Fibroblast of lung (primary cell): ENCODE data around the gene CCDC149. TPM values are rescaled to one million over a fixed set of nuclear protein-coding genes. Genes with fewer than 3 reads are reported as not detected.

ENCODE experiments used
- DNase-seq, 2 donors: peaks; one replicate each; pipeline versions ENCODE4 v3.0.0 to v3.0.0-alpha.2; 2010; ENCODE audit warnings: low read depth in 2 of 2
- H2AFZ ChIP-seq: 2 replicates; pipeline ENCODE4 v1.5.1; 2012; ENCODE audit warnings: low read length, control low read depth, inconsistent platforms
- H3K27ac ChIP-seq: 2 replicates; pipeline ENCODE4 v1.5.1; 2011; ENCODE audit warnings: low read length, control low read depth; ENCODE audit not compliant: insufficient read depth
- H3K27me3 ChIP-seq: 2 replicates; pipeline ENCODE4 v1.5.1; 2011; ENCODE audit warnings: mild to moderate bottlenecking, low read length; ENCODE audit not compliant: control insufficient read depth, insufficient read depth
- H3K36me3 ChIP-seq: 2 replicates; pipeline ENCODE4 v1.5.1; 2011; ENCODE audit warnings: low read length; ENCODE audit not compliant: control insufficient read depth, insufficient read depth
- H3K4me1 ChIP-seq: 2 replicates; pipeline ENCODE4 v1.5.1; 2011; ENCODE audit warnings: low read length; ENCODE audit not compliant: control insufficient read depth, insufficient read depth; ENCODE audit errors: extremely low read depth
- H3K4me2 ChIP-seq: 2 replicates; pipeline ENCODE4 v1.5.1; 2011; ENCODE audit warnings: low read length, control low read depth; ENCODE audit not compliant: insufficient read depth; ENCODE audit errors: extremely low read depth
- H3K4me3 ChIP-seq, 4 experiments: fragments of 200-600 bp in 1 of 4; sonication (generic) in 1 of 4; replicated peaks in 1 of 4; 2 replicates each; pipeline ENCODE4 v1.5.1; 2011 to 2016; ENCODE audit warnings: low read length in 4 of 4, low read depth in 3 of 4, mild to moderate bottlenecking in 3 of 4, control low read depth in 2 of 4, inconsistent platforms in 1 of 4, mixed read lengths in 1 of 4; ENCODE audit not compliant: insufficient read depth in 1 of 4; ENCODE audit errors: control extremely low read depth in 1 of 4
- H3K79me2 ChIP-seq: 2 replicates; pipeline ENCODE4 v1.5.1; 2012; ENCODE audit warnings: mild to moderate bottlenecking, low read length, inconsistent platforms; ENCODE audit not compliant: control insufficient read depth, insufficient read depth
- H3K9ac ChIP-seq: 2 replicates; pipeline ENCODE4 v1.5.1; 2011; ENCODE audit warnings: mild to moderate bottlenecking, low read length, control low read depth; ENCODE audit not compliant: insufficient read depth
- H3K9me3 ChIP-seq: 2 replicates; pipeline ENCODE4 v1.5.1; 2012; ENCODE audit warnings: low read depth, low read length; ENCODE audit not compliant: control insufficient read depth, insufficient read depth
- H4K20me1 ChIP-seq: 2 replicates; pipeline ENCODE4 v1.5.1; 2011; ENCODE audit warnings: low read length; ENCODE audit not compliant: control insufficient read depth, insufficient read depth; ENCODE audit errors: extremely low read depth
- EZH2 ChIP-seq: IDR thresholded peaks from 2 replicates; pipeline ENCODE4 v1.5.1; 2012; ENCODE audit warnings: low read length, control low read depth, mild to moderate bottlenecking; ENCODE audit errors: missing control alignments
- polyA plus RNA-seq, 2 donors: library from polyadenylated mRNA; depleted of rRNA in 1 of 2; stranded (reverse) in 1 of 2; unstranded in 1 of 2; fragments of >200 nt; gene quantifications; 2 replicates each; pipeline ENCODE4 v1.2.1, GENCODE V29; 2011 to 2012; ENCODE audit warnings: missing spikeins in 1 of 2
- total RNA-seq: library from RNA; depleted of rRNA; stranded (reverse); fragments of >200 nt; gene quantifications from 2 replicates; pipeline ENCODE4 v1.2.1, GENCODE V29; 2014
- TF ChIP-seq, protein P1 (sequence below), 2 donors: IDR thresholded peaks in 1 of 2; conservative IDR thresholded peaks in 1 of 2; 1 replicate in 1 of 2; 2 replicates in 1 of 2; pipeline ENCODE4 v1.5.1; 2011 to 2012; ENCODE audit warnings: low read length in 2 of 2, control low read depth in 1 of 2, inconsistent platforms in 1 of 2, low read depth in 1 of 2, mild to moderate bottlenecking in 1 of 2

Gene CCDC149
- total and polyA plus RNA-seq, 2 donors (not counting 1 experiment from before 2014, with no cell fraction given) = 13.9 to 14.6 TPM

DNA sequence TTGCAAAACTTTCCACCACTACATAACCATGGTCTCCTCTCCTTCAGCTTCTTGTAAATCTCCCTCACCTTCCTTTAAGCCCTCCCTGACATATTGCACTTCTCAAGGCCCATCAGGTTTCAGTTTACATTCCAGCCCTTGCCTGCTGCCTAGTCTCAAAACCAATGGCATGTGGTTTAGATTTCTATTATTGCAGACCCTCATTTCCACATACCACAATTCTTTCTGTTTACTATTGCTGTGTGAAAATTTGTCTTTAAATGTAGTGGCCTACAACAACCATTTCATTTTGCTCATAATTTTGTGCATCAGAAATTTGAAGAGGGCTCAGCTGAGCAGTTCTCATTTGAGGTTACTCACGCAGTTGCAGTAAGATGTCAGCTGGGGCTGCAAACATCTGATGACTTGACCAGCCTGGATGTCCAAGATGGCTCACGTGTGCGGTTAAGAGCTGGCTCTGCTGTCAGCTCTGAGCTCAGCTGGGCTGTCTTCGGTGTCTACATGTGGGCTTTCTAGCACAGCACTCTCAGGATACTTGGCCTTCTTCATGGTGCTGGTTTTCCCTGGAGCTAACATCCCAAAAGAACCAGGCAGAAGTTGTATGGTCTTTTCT is 147.4 kb downstream of the CCDC149 start:
- TF ChIP-seq EZH2 = no peak
- TF ChIP-seq, protein P1, sequence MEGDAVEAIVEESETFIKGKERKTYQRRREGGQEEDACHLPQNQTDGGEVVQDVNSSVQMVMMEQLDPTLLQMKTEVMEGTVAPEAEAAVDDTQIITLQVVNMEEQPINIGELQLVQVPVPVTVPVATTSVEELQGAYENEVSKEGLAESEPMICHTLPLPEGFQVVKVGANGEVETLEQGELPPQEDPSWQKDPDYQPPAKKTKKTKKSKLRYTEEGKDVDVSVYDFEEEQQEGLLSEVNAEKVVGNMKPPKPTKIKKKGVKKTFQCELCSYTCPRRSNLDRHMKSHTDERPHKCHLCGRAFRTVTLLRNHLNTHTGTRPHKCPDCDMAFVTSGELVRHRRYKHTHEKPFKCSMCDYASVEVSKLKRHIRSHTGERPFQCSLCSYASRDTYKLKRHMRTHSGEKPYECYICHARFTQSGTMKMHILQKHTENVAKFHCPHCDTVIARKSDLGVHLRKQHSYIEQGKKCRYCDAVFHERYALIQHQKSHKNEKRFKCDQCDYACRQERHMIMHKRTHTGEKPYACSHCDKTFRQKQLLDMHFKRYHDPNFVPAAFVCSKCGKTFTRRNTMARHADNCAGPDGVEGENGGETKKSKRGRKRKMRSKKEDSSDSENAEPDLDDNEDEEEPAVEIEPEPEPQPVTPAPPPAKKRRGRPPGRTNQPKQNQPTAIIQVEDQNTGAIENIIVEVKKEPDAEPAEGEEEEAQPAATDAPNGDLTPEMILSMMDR (conservative IDR thresholded peaks at IDR 0.05 in 1 of 2, IDR thresholded peaks at IDR 0.05 in 1 of 2; ENCODE audit: low read depth in 1 of 2, low read length in 2 of 2) = no peak
- no peak overlapping the region for H3K27ac ChIP-seq

DNA sequence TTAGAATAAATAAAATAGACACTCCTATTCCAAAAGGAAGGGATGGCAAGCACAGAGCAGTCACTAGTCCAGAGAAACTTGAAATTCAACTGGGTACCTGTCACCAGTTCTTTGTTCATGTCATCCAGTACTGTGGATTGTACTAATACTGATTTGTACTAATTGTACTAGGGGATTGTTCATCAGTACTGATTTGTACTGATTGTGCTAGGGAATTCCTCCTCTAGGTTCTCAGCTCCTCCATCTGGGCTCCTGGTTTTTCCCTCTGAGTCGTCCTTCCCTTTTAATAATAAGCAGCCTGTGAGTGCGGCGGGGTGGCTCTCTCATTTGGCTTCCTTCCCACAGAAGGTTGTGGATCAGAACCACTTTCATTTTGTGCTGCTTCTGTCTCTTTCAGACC is 148.5 kb downstream of the CCDC149 start:
- TF ChIP-seq EZH2 = no peak
- TF ChIP-seq, protein P1 (conservative IDR thresholded peaks at IDR 0.05 in 1 of 2, IDR thresholded peaks at IDR 0.05 in 1 of 2; ENCODE audit: low read depth in 1 of 2, low read length in 2 of 2) = no peak
- Histone ChIP-seq H4K20me1 (no peaks in the 10 kb centered on the region), H3K36me3 (no peaks in the 10 kb centered on the region), H3K27ac (no peak overlapping the region), H3K79me2 (no peaks in the 10 kb centered on the region), H3K27me3 (no peaks in the 10 kb centered on the region), H3K9me3 (no peaks in the 10 kb centered on the region), H3K4me2 (peak overlapping the region; percentile 54), H3K4me1 (peaks cover 11% of the 10 kb centered on the region), H3K4me3 (no peak overlapping the region), H2AFZ (no peak overlapping the region), H3K9ac (no peak overlapping the region)
- no peak for DNase-seq

More for the DNA sequence above, 147.4 kb downstream of the CCDC149 start:
- Histone ChIP-seq H3K79me2 (no peaks in the 10 kb centered on the region), H3K9me3 (no peaks in the 10 kb centered on the region), H3K4me2 (no peak overlapping the region), H3K27me3 (no peaks in the 10 kb centered on the region), H2AFZ (no peak overlapping the region), H3K4me3 (no peak overlapping the region), H3K36me3 (no peaks in the 10 kb centered on the region), H3K9ac (no peak overlapping the region), H3K4me1 (peaks cover 17% of the 10 kb centered on the region), H4K20me1 (no peaks in the 10 kb centered on the region)
- peak; percentile 36 to 42 for DNase-seq

DNA sequence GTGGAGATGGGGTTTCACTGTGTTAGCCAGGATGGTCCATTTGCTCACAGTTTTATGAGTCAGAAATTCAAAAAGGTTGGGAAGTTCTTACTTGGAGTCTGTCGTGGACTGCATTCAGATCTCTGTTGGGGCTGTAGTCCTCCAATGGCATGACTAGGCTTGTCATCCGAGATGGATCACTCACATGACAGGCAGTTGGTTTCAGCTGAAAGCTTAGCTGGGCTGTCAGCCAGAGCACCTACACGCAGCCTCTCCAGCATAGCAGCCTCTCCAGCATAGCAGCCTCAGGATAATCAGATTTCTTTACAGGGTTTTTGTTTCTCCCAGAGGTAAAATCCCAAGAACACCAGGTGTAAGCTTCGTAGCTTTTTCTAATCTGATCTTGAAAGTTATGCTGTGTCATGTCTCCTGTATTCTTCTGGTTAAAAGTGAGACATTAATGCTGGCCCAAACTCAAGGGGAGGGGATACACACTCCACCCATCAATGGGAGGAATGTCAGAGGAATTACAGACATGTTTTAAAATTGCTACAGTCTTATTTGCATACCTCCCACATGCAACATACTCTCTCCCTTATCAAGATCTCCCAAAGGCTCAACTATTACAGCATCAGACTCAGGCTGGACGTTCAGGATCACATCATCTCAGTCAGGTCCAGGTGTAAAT is 149.1 kb downstream of the CCDC149 start:
- H2AFZ ChIP-seq = peak overlapping the region; percentile 24

More for the DNA sequence above, 149.1 kb downstream of the CCDC149 start:
- Histone ChIP-seq H4K20me1 (no peaks in the 10 kb centered on the region), H3K27me3 (no peaks in the 10 kb centered on the region), H3K27ac (peak overlapping the region; percentile 24), H3K9me3 (no peaks in the 10 kb centered on the region), H3K79me2 (no peaks in the 10 kb centered on the region), H3K4me2 (peak overlapping the region; percentile 54), H3K36me3 (no peaks in the 10 kb centered on the region), H3K4me1 (peaks cover 11% of the 10 kb centered on the region), H3K9ac (no peak overlapping the region), H3K4me3 (no peak overlapping the region)
- DNase-seq = peak; percentile 42 to 90
- no peak for TF ChIP-seq EZH2
- TF ChIP-seq, protein P1 (conservative IDR thresholded peaks at IDR 0.05 in 1 of 2, IDR thresholded peaks at IDR 0.05 in 1 of 2; ENCODE audit: low read depth in 1 of 2, low read length in 2 of 2) = no peak
